SK-N-SH (cell line): Measurements from ENCODE around the gene TCFL5. TPM values are rescaled to one million over a fixed set of nuclear protein-coding genes. Genes with fewer than 3 reads are reported as not detected.

Source experiments
- CTCF ChIA-PET: fragments of 300-600, 350-600 bp; formaldehyde crosslinking; extraction: SDS; loops from one replicate; lab custom pipeline; 2021; lab: Yijun Ruan, JAX
- POLR2A ChIA-PET: fragments of 350-600 bp; sonication (Branson Sonifier 250); formaldehyde crosslinking; extraction: SDS; loops from one replicate; lab custom pipeline; 2020; ENCODE audit warnings: antibody characterized with exemption, inconsistent platforms; lab: Yijun Ruan, JAX
- DNase-seq: peaks from one replicate; pipeline ENCODE4 v3.0.0; 2012
- H2AFZ ChIP-seq: fragments of 200-600 bp; sonication (generic); 2 replicates; pipeline ENCODE4 v1.8.1; 2016; ENCODE audit warnings: antibody characterized with exemption, mild to moderate bottlenecking, low read depth
- H3F3A ChIP-seq: fragments of 200-600 bp; sonication (generic); replicated peaks from 2 replicates; pipeline ENCODE3; 2016; ENCODE audit warnings: antibody characterized with exemption, mild to moderate bottlenecking; ENCODE audit not compliant: insufficient read depth
- H3K27ac ChIP-seq, 2 experiments: fragments of 200-500 bp in 1 of 2; fragments of 200-600 bp in 1 of 2; sonication (Bioruptor generic) in 1 of 2; sonication (generic), shearing (Covaris generic) in 1 of 2; 2 replicates each; pipeline versions ENCODE4 v1.5.1 to v1.6.1; 2014 to 2016; ENCODE audit warnings: low read depth in 2 of 2, inconsistent platforms in 1 of 2, low read length in 1 of 2, mild to moderate bottlenecking in 1 of 2, mixed read lengths in 1 of 2
- H3K27me3 ChIP-seq: fragments of 200-600 bp; sonication (generic), shearing (Covaris generic); 2 replicates; pipeline ENCODE4 v1.6.1; 2016; ENCODE audit warnings: mixed run types; ENCODE audit not compliant: insufficient read depth
- H3K36me3 ChIP-seq, 2 experiments: fragments of 200-500 bp in 1 of 2; fragments of 200-600 bp in 1 of 2; sonication (Bioruptor generic) in 1 of 2; sonication (generic) in 1 of 2; replicated peaks in 1 of 2; 2 replicates each; pipeline versions ENCODE3 to v1.5.1; 2014 to 2016; ENCODE audit warnings: low read length in 1 of 2, mild to moderate bottlenecking in 1 of 2; ENCODE audit not compliant: insufficient read depth in 2 of 2, control insufficient read depth in 1 of 2
- H3K4me1 ChIP-seq, 2 experiments: fragments of 200-500 bp in 1 of 2; fragments of 200-600 bp in 1 of 2; sonication (Bioruptor generic) in 1 of 2; sonication (generic), shearing (Covaris generic) in 1 of 2; 2 replicates each; pipeline versions ENCODE4 v1.5.1 to v1.6.1; 2014 to 2016; ENCODE audit warnings: low read depth in 1 of 2, low read length in 1 of 2, mixed run types in 1 of 2; ENCODE audit not compliant: insufficient read depth in 2 of 2, control insufficient read depth in 1 of 2
- H3K4me2 ChIP-seq: fragments of 200-600 bp; sonication (generic), shearing (Covaris generic); 2 replicates; pipeline ENCODE4 v1.6.1; 2017; ENCODE audit warnings: mixed run types
- H3K4me3 ChIP-seq, 2 experiments: fragments of 200-500 bp in 1 of 2; fragments of 200-600 bp in 1 of 2; sonication (Bioruptor generic) in 1 of 2; sonication (generic), shearing (Covaris generic) in 1 of 2; 2 replicates each; pipeline versions ENCODE4 v1.5.1 to v1.8.1; 2014 to 2016; ENCODE audit warnings: low read depth in 2 of 2, inconsistent platforms in 1 of 2, low read length in 1 of 2, mild to moderate bottlenecking in 1 of 2, mixed read lengths in 1 of 2, moderate library complexity in 1 of 2
- H3K79me2 ChIP-seq: fragments of 200-600 bp; sonication (generic); 2 replicates; pipeline ENCODE4 v1.8.1; 2017; ENCODE audit warnings: mild to moderate bottlenecking; ENCODE audit not compliant: insufficient read depth
- H3K9ac ChIP-seq: fragments of 200-600 bp; sonication (generic); 2 replicates; pipeline ENCODE4 v1.6.1; 2017; ENCODE audit warnings: mixed run types
- H3K9me2 ChIP-seq: fragments of 200-600 bp; sonication (generic); 2 replicates; pipeline ENCODE4 v1.6.1; 2017; ENCODE audit warnings: mixed run types
- H3K9me3 ChIP-seq: fragments of 200-600 bp; sonication (generic); 2 replicates; pipeline ENCODE4 v1.6.1; 2017; ENCODE audit warnings: mixed run types, mild to moderate bottlenecking, moderate library complexity
- H4K20me1 ChIP-seq: fragments of 200-600 bp; sonication (generic); 2 replicates; pipeline ENCODE4 v1.6.1; 2017; ENCODE audit warnings: mild to moderate bottlenecking, mixed run types; ENCODE audit not compliant: insufficient read depth
- ELF1 ChIP-seq: IDR thresholded peaks from 2 replicates; pipeline ENCODE4 v1.4.0; 2012
- EP300 ChIP-seq, 2 experiments: IDR thresholded peaks; 2 replicates each; pipeline versions ENCODE4 v1.4.0 to v1.6.1; 2012; ENCODE audit warnings: borderline replicate concordance in 1 of 2, low read depth in 1 of 2, low read length in 1 of 2
- EZH2phosphoT487 ChIP-seq: fragments of 200-600 bp; sonication (generic); IDR thresholded peaks from 2 replicates; pipeline ENCODE4 v1.6.1; 2017; ENCODE audit warnings: low read depth, mixed run types, mild to moderate bottlenecking, antibody characterized with exemption, moderate library complexity, borderline replicate concordance
- FOSL2 ChIP-seq: IDR thresholded peaks from 2 replicates; pipeline ENCODE4 v1.4.0; 2012; ENCODE audit warnings: low read depth, mild to moderate bottlenecking, moderate library complexity, borderline replicate concordance
- FOXJ3 ChIP-seq: sonication (generic); formaldehyde crosslinking; IDR thresholded peaks from 2 replicates; pipeline ENCODE4 v1.5.1; 2020; ENCODE audit warnings: mild to moderate bottlenecking, missing genetic modification reagents
- FOXM1 ChIP-seq: IDR thresholded peaks from 2 replicates; pipeline ENCODE4 v1.4.0; 2012; ENCODE audit warnings: low read depth, mild to moderate bottlenecking
- GABPA ChIP-seq: IDR thresholded peaks from 2 replicates; pipeline ENCODE4 v1.4.0; 2012; ENCODE audit warnings: low read depth, mild to moderate bottlenecking
- GATA2 ChIP-seq: sonication (generic); formaldehyde crosslinking; IDR thresholded peaks from 2 replicates; pipeline ENCODE4 v1.5.0; 2020; ENCODE audit warnings: mild to moderate bottlenecking, missing genetic modification reagents
- JUND ChIP-seq: IDR thresholded peaks from 2 replicates; pipeline ENCODE4 v1.4.0; 2012
- MEF2A ChIP-seq: IDR thresholded peaks from 2 replicates; pipeline ENCODE4 v1.4.0; 2012; ENCODE audit warnings: low read depth, borderline replicate concordance
- MXI1 ChIP-seq: IDR thresholded peaks from 2 replicates; pipeline ENCODE4 v1.6.1; 2012; ENCODE audit warnings: mild to moderate bottlenecking, low read depth, low read length, improper control_type of control experiment
- NRF1 ChIP-seq: IDR thresholded peaks from 2 replicates; pipeline ENCODE4 v1.6.1; 2012; ENCODE audit warnings: low read depth, mild to moderate bottlenecking, low read length
- POLR2AphosphoS5 ChIP-seq: IDR thresholded peaks from 2 replicates; pipeline ENCODE4 v1.6.1; 2012; ENCODE audit warnings: low read depth, low read length
- RFX5 ChIP-seq: IDR thresholded peaks from 2 replicates; pipeline ENCODE4 v1.6.1; 2012; ENCODE audit warnings: mild to moderate bottlenecking, improper control_type of control experiment, low read length
- RXRA ChIP-seq: IDR thresholded peaks from 2 replicates; pipeline ENCODE4 v1.4.0; 2012; ENCODE audit warnings: low read depth, mild to moderate bottlenecking, borderline replicate concordance
- SMC3 ChIP-seq: IDR thresholded peaks from 2 replicates; pipeline ENCODE4 v1.6.1; 2012; ENCODE audit warnings: low read depth, low read length, improper control_type of control experiment
- TAF1 ChIP-seq: IDR thresholded peaks from 2 replicates; pipeline ENCODE4 v1.6.1; 2012; ENCODE audit warnings: low read depth, mild to moderate bottlenecking, low read length, moderate library complexity, borderline replicate concordance
- TCF12 ChIP-seq: IDR thresholded peaks from 2 replicates; pipeline ENCODE4 v1.4.0; 2012
- WGBS: methylation state at CpG from one replicate; pipeline ENCODE4 v1.1.6; 2017; ENCODE audit warnings: low lambda C conversion rate; 5-methylcytosine and 5-hydroxymethylcytosine counted together
- polyA plus RNA-seq, 3 experiments: library from polyadenylated mRNA; depleted of rRNA; stranded (reverse); fragments of >200 nt; gene quantifications; 2 replicates each; pipeline ENCODE4 v1.2.3, GENCODE V29; 2012
- TF ChIP-seq, protein P1 (sequence below): IDR thresholded peaks from 2 replicates; pipeline ENCODE4 v1.6.1; 2012; ENCODE audit warnings: mild to moderate bottlenecking, low read depth, low read length, moderate library complexity
- TF ChIP-seq, protein P2 (sequence below): IDR thresholded peaks from 2 replicates; pipeline ENCODE4 v1.4.0; 2012; ENCODE audit warnings: low read depth, borderline replicate concordance
- TF ChIP-seq, protein P3 (sequence below): IDR thresholded peaks from 2 replicates; pipeline ENCODE4 v1.4.0; 2012; ENCODE audit warnings: low read depth
- TF ChIP-seq, protein P4 (sequence below): fragments of 150-350 bp; IDR thresholded peaks from 2 replicates; pipeline ENCODE4 v1.6.1; 2017; ENCODE audit warnings: antibody characterized with exemption, low read length, low read depth, borderline replicate concordance
- TF ChIP-seq, protein P5 (sequence below): fragments of 200-600 bp; sonication (generic); IDR thresholded peaks from 2 replicates; pipeline ENCODE4 v1.6.1; 2017; ENCODE audit warnings: antibody characterized with exemption, mild to moderate bottlenecking, moderate library complexity

The TCFL5 gene
- polyA plus RNA-seq, 1 of the 3 experiments (the other 2 are of a cell fraction): 10.1 TPM

DNA sequence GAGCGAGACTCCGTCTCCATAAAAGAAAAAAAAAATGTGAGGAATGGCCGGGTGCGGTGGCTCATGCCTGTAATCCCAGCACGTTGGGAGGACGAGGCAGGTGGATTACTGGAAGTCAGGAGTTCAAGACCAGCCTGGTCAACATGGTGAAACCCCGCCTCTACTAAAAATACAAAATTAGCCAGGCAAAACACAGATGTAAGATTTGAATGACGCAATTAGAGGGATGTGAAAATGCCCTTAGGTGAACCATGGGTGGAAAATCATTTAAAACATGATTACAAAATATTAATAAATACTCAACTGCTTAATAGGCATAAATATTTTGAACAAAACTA, 23.9 kb downstream of the TCFL5 start:
- CTCF ChIA-PET: interaction anchor here (3.1 kb wide), 1 partner anchor 9 kb away, joined by 10 read pairs; no protein-coding TSS in a partner anchor

DNA sequence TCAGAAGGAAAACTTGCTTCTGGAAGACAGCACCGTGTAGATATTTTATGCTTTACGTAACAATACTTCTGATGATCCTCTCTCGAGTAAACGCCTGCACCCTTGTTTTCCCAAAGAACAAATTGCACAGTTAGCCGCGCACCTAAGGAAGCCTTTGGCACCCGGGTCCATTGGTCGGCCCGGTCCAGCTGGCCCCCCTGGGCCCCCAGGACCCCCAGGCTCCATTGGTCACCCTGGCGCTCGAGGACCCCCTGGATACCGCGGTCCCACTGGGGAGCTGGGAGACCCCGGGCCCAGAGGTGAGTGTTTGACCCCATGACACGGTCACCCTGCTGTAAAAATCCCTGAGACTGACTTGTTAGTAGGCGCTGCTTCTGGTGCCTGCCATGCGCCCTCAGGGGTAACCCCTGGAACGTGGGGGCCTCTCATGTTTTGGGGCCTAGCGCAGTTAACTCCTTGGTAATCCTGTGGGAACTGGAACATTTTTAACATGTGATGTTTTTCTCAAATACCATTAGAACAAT, 24.6 kb downstream of the TCFL5 start:
- ChIA-PET POLR2A (no interaction called here), CTCF (interaction anchor here (0.9 to 3.1 kb wide), 3 partner anchors 10 to 39 kb away, joined by 3 to 10 read pairs (median 3); no protein-coding TSS in a partner anchor)
- H3K4me1 ChIP-seq: peaks cover 0 to 20% of the 10 kb centered on the region in 2 experiments; a peak in 1 of 4 replicates
- no peak overlapping the region for H2AFZ ChIP-seq
- H3K36me3 ChIP-seq: peaks cover 2 to 4% of the 10 kb centered on the region in 2 experiments
- no peaks in the 10 kb centered on the region for H4K20me1 ChIP-seq
- no peak overlapping the region for H3K9ac ChIP-seq
- H3K4me3 ChIP-seq: no peak overlapping the region
- no peaks in the 10 kb centered on the region for H3K27me3 ChIP-seq
- WGBS: 89% methylated on average over 16 of the region's 19 CpGs
- no peak overlapping the region for H3K4me2 ChIP-seq
- no peaks in the 10 kb centered on the region for H3K79me2 ChIP-seq
- no peak overlapping the region for H3K27ac ChIP-seq
- H3K9me3 ChIP-seq: no peaks in the 10 kb centered on the region
- H3F3A ChIP-seq: no peaks in the 10 kb centered on the region
- DNase-seq: no peak
- H3K9me2 ChIP-seq: no peaks in the 10 kb centered on the region
- no peak for TF ChIP-seq FOXM1
- TF ChIP-seq EZH2phosphoT487: no peak
- TF ChIP-seq RXRA: no peak
- no peak for TF ChIP-seq JUND
- no peak for TF ChIP-seq ELF1
- TF ChIP-seq MXI1: no peak
- no peak for TF ChIP-seq RFX5
- TF ChIP-seq, protein P1, sequence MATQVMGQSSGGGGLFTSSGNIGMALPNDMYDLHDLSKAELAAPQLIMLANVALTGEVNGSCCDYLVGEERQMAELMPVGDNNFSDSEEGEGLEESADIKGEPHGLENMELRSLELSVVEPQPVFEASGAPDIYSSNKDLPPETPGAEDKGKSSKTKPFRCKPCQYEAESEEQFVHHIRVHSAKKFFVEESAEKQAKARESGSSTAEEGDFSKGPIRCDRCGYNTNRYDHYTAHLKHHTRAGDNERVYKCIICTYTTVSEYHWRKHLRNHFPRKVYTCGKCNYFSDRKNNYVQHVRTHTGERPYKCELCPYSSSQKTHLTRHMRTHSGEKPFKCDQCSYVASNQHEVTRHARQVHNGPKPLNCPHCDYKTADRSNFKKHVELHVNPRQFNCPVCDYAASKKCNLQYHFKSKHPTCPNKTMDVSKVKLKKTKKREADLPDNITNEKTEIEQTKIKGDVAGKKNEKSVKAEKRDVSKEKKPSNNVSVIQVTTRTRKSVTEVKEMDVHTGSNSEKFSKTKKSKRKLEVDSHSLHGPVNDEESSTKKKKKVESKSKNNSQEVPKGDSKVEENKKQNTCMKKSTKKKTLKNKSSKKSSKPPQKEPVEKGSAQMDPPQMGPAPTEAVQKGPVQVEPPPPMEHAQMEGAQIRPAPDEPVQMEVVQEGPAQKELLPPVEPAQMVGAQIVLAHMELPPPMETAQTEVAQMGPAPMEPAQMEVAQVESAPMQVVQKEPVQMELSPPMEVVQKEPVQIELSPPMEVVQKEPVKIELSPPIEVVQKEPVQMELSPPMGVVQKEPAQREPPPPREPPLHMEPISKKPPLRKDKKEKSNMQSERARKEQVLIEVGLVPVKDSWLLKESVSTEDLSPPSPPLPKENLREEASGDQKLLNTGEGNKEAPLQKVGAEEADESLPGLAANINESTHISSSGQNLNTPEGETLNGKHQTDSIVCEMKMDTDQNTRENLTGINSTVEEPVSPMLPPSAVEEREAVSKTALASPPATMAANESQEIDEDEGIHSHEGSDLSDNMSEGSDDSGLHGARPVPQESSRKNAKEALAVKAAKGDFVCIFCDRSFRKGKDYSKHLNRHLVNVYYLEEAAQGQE: no peak
- no peak for TF ChIP-seq FOSL2

More for the DNA sequence above, 23.9 kb downstream of the TCFL5 start:
- H3K4me3 ChIP-seq: no peak overlapping the region
- no peaks in the 10 kb centered on the region for H3K79me2 ChIP-seq
- H3K9me3 ChIP-seq: no peaks in the 10 kb centered on the region
- peaks cover 0 to 12% of the 10 kb centered on the region in 2 experiments; a peak in 1 of 4 replicates for H3K4me1 ChIP-seq
- H3K27ac ChIP-seq: no peak overlapping the region; a peak in 1 of 4 replicates
- H3K27me3 ChIP-seq: no peaks in the 10 kb centered on the region
- no peaks in the 10 kb centered on the region for H3F3A ChIP-seq
- no peak overlapping the region for H3K4me2 ChIP-seq
- H2AFZ ChIP-seq: no peak overlapping the region
- DNase-seq: no peak
- peaks cover 2 to 4% of the 10 kb centered on the region in 2 experiments for H3K36me3 ChIP-seq
- POLR2A ChIA-PET: no interaction called here
- TF ChIP-seq TAF1: no peak
- TF ChIP-seq, protein P2, sequence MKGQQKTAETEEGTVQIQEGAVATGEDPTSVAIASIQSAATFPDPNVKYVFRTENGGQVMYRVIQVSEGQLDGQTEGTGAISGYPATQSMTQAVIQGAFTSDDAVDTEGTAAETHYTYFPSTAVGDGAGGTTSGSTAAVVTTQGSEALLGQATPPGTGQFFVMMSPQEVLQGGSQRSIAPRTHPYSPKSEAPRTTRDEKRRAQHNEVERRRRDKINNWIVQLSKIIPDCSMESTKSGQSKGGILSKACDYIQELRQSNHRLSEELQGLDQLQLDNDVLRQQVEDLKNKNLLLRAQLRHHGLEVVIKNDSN: no peak
- TF ChIP-seq ELF1: no peak
- no peak for TF ChIP-seq POLR2AphosphoS5
- TF ChIP-seq MEF2A: no peak
- TF ChIP-seq GABPA: no peak
- no peak for TF ChIP-seq MXI1
- no peak for TF ChIP-seq GATA2 (CRISPR knock-in tag)
- TF ChIP-seq TCF12: no peak
- no peak for TF ChIP-seq FOSL2
- no peak for TF ChIP-seq EP300 (IDR thresholded peaks at IDR 0.05; ENCODE audit: borderline replicate concordance in 1 of 2, low read depth in 1 of 2, low read length in 1 of 2)
- TF ChIP-seq, protein P3, sequence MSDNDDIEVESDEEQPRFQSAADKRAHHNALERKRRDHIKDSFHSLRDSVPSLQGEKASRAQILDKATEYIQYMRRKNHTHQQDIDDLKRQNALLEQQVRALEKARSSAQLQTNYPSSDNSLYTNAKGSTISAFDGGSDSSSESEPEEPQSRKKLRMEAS: no peak
- TF ChIP-seq, protein P4, sequence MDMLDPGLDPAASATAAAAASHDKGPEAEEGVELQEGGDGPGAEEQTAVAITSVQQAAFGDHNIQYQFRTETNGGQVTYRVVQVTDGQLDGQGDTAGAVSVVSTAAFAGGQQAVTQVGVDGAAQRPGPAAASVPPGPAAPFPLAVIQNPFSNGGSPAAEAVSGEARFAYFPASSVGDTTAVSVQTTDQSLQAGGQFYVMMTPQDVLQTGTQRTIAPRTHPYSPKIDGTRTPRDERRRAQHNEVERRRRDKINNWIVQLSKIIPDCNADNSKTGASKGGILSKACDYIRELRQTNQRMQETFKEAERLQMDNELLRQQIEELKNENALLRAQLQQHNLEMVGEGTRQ: no peak
- TF ChIP-seq, protein P5, sequence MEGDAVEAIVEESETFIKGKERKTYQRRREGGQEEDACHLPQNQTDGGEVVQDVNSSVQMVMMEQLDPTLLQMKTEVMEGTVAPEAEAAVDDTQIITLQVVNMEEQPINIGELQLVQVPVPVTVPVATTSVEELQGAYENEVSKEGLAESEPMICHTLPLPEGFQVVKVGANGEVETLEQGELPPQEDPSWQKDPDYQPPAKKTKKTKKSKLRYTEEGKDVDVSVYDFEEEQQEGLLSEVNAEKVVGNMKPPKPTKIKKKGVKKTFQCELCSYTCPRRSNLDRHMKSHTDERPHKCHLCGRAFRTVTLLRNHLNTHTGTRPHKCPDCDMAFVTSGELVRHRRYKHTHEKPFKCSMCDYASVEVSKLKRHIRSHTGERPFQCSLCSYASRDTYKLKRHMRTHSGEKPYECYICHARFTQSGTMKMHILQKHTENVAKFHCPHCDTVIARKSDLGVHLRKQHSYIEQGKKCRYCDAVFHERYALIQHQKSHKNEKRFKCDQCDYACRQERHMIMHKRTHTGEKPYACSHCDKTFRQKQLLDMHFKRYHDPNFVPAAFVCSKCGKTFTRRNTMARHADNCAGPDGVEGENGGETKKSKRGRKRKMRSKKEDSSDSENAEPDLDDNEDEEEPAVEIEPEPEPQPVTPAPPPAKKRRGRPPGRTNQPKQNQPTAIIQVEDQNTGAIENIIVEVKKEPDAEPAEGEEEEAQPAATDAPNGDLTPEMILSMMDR: no peak
- no peak for TF ChIP-seq RFX5
- TF ChIP-seq NRF1: no peak
- no peak for TF ChIP-seq SMC3
- TF ChIP-seq FOXJ3 (CRISPR knock-in tag): no peak
- no peaks in the 10 kb centered on the region for H3K9me2 ChIP-seq
- no peak overlapping the region for H3K9ac ChIP-seq
- H4K20me1 ChIP-seq: no peaks in the 10 kb centered on the region
- WGBS: 86% methylated on average over 8 of the region's 8 CpGs
